Stimulated activated CD8-positive, alpha-beta memory T cell treated with anti-CD3 and anti-CD28 coated beads, Interleukin-4, amount 100 ng/mL, for 48 hours (primary cell): ENCODE results near the gene RAB40B.
"Not testable (repeated sequence)": the region's sequence is repeated elsewhere in the genome, so short reads cannot be mapped to it uniquely, and the experiment has no call there.

ENCODE experiments used
- DNase-seq: peaks from one replicate; pipeline ENCODE4 v3.0.0-alpha.2; 2020

Gene RAB40B

GRCh38 chr17:82698065-82698973 is at the start of gene RAB40B:
RAB40B (minus strand) TSS chr17:82698698; CDS start chr17:82698596, 102 bp downstream.
- peak; percentile 98 for DNase-seq

DNA sequence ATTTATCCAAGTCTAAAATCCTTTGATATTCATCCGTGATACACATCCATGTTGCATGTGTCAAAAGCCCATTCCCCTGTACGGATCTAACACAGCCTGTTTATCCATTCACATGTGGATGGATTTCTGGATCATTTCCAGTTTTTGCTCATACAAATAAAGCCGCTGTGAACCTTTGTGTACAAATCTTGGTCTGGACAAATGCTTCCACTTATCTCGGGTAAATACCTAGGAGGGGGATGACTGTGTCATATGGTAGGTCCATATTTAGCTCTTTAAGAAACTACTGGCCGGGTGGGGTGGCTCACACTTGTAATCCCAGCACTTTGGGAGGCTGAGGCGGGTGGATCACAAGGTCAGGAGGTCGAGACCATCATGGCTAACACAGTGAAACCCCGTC is 47.0 kb upstream of the RAB40B start:
- DNase-seq = no peak

DNA sequence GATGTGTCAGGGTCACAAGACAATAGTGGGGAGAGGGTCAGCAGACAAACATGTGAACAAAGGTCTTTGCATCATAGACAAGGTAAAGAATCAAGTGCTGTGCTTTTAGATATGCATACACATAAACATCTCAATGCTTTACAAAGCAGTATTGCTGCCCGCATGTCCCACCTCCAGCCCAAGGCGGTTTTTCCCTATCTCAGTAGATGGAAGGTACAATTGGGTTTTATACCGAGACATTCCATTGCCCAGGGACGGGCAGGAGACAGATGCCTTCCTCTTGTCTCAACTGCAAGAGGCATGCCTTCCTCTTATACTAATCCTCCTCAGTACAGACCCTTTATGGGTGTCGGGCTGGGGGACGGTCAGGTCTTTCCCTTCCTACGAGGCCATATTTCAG is 46.2 kb upstream of the RAB40B start:
- not testable (repeated sequence) for DNase-seq

DNA sequence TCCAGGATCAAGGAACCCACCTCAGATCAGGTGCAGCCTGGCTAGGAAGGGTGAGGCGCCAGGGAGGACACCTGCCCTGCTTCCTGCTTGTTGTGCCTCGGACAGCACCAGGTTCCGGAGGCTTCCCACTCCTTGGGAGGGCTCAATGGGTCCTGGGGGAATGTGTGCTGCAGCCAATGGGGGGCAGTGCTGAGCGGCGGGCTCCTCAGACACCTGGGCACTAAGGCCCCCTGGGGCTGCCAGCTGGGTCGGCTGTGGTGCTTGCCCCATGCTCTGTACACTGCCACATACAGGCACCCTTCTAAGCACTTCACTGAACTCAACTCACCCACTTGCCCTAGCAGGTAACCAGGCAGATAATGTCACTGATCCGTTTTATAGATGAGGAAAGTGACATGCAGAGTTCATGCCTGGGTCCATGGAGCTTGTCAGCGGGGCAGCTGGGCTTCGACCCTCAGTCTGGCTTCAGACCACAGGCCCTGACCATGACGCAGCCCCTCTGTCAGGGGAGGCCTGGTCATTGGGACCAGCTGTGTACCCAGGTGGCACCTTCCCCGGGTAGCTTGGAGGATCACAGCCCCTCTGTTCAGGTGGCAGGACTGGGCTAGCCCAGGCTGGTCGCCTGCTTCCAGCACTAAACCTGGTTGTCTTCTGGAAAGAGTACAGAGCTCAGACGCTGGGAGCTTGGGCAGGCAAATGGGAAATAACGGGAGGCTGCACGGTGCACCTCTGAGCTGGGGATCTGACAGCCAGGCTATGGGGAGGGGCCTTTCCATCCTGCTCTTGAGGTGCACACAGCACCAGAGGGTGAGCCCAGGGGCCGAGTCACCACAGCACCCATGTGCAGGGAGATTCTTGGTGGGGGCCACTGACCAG is 45.1 kb upstream of the RAB40B start:
- DNase-seq = no peak

- no peak for DNase-seq
Measured at GRCh38 chr17:82740906-82741759, 42.6 kb upstream of the RAB40B start.

DNA sequence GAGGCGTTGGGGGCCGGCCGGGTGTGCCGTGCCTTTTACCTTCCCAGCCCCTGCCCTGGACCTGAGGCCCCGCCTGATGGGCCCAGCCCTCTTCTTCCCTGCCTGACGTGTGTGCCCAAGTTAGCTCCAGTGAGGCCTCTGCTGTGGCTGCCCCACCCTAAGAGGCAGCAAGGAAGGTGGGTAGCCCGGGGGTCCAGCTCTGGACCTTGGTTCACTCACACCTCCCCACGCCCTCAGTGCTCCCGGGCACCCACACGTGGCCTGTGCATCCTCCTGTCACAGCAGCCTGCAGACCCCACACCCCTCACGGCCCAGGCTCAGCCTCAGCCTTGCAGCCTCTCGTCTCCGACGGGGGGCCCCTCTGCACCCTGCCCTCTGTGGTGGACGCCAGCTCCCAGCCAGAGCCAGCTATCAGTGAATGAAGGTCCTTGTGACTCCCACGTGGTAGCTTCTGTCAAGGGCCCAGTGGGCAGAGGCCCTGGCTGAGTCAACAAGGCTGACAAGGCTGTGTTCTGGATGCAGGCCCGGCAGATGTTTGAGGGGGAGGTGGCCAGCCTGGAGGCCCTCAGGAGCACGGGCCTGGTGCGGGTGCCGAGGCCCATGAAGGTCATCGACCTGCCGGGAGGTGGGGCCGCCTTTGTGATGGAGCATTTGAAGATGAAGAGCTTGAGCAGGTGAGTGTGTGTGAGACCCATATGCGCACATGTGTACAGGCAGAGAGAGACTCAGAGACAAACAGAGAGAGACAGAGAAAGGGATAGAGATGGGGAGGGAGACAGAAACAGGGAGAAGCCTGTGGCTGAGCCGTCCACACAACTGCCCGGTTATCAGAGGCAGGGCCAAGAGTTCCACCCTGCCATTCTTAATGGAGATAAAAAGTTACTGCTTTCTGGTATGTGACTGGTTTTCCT is 39.7 kb upstream of the RAB40B start:
- no peak for DNase-seq

GRCh38 chr17:82736511-82737185 is 38.1 kb upstream of the RAB40B start:
- no peak for DNase-seq

- peak; percentile 40 for DNase-seq
Measured at GRCh38 chr17:82734987-82735866, 36.7 kb upstream of the RAB40B start, which contains the start of gene FN3K. FN3K (plus strand) TSS chr17:82735615; CDS start chr17:82735637, 22 bp downstream.

GRCh38 chr17:82732118-82732743 is 33.7 kb upstream of the RAB40B start:
- DNase-seq = no peak

DNA sequence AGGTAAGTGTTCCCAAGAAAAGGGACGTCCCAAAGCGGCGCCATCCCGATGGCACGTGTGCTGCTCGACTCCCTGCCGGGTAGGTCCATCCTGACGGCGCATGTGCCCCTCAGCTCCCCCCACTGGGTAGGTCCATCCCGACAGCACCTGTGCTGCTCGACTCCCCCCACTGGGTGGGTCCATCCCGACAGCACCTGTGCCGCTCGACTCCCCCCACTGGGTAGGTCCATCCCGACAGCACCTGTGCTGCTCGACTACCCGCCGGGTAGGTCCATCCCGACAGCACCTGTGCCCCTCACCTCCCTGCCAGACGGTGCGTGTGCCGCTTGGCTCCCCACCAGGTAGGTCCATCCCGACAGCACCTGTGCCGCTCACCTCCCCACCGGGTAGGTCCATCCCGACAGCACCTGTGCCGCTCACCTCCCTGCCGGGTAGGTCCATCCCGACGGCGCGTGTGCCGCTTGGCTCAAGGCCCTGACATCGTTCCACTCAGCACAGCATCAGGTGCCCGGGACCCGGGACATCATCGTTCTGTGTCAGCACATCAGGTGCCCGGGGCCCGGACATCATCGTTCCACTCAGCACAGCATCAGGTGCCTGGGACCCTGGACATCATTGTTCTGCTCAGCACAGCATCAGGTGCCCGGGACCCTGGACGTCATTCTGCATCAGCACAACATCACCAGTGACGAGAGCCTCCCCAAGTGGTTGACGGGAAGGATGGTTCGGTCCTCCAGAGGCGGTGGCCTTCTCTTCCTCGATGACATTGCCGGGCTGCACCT is 31.2 kb upstream of the RAB40B start:
- no peak for DNase-seq

DNA sequence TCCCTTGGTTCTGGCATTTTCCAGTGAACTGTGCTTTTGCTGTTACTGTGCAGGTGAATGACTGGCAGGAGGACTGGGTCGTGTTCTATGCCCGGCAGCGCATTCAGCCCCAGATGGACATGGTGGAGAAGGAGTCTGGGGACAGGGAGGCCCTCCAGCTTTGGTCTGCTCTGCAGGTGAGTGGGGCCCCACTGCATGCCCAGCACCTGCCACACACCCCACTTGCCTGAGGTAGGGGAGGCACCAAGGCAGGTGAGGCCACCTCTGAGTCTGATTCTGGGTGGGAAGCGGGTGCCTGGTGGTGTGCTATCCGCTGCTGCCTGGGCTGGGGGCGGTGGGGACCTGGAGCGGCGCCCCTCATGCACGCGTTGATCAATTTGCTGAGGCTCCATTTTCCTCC is 27.9 kb upstream of the RAB40B start:
- DNase-seq = no peak

GRCh38 chr17:82723169-82723807 is 24.8 kb upstream of the RAB40B start:
- no peak for DNase-seq

- DNase-seq = no peak
Measured at GRCh38 chr17:82722341-82723013, 24.0 kb upstream of the RAB40B start.

GRCh38 chr17:82720204-82720603 is 21.7 kb upstream of the RAB40B start:
- no peak for DNase-seq

DNA sequence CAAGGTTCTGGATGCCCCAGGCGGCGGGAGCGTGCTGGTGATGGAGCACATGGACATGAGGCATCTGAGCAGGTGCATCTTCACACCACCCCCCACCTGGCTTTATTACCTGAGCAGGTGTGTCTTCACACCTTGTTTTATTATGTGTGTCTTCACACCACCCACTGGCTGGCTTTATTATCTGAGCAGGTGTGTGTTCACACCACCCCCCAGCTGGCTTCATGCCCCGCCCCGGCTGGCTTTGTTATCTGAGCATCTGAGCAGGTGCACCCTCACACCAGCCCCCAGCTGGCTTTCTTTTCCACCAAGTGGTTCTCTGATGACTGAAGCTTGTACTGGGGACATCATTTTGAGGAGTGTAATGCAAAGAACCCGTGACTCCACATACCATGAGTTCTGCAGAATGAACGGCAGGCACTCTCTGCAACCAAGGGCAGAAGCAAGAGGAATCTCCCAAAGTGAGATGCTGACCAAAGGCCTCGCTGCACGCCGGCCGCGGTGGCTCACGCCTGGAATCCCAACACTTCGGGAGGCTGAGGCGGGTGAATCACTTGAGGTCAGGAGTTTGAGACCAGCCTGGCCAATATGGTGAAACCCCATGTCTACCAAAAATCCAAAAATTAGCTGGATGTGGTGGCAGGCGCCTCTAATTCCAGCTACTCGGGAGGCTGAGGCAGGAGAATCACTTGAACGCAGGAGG is 20.6 kb upstream of the RAB40B start:
- DNase-seq = no peak

DNA sequence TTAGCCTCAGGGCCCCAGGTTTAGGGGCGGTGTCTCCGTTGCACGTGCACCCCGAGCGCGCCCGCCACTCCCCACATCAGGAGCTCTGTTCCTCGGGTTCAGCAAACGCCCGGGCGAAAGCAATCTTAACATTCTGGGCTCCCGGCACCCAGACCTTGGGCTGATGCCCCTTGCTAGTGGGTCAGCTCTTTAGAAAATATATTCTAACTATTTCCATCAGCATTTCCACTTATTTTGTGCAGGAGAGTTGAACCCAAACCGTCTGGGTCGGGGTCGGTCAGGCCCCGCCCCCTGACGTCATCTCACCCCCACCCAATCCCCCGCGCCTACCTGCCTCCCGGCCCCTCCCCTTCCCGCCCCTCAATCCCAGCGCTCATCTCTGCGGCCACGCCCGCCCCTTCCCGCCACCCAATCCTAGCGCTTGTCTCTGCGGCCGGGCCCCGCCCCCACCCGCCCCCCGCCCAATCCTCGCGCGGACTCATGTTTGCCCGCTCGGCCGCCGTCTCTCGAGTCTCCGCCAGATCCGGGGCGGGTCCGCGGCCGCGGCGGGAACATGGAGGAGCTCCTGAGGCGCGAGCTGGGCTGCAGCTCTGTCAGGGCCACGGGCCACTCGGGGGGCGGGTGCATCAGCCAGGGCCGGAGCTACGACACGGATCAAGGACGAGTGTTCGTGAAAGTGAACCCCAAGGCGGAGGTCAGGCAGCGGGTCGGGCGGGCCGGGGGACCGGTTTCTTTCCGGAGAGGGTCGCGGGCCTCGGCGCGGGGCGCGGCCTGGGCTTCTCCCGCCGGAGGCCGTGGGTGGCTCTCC is 17.9 kb upstream of the RAB40B start, which contains the start of gene FN3KRP:
Gene FN3KRP, plus strand, starts transcription at position 504 of the 808 bp plus-strand sequence. Its CDS starts 50 bp downstream, at position 554.
- DNase-seq = peak; percentile 93
